PFSK-1 (cell line): ENCODE data around the gene IFI16.

Experiments used
- FOXP2 ChIP-seq: optimal IDR thresholded peaks from 2 replicates; pipeline ENCODE3; 2011; ENCODE audit warnings: borderline replicate concordance, control low read depth, inconsistent platforms; ENCODE audit not compliant: insufficient read depth; ENCODE audit errors: extremely low read length, extremely low read depth
- POLR2AphosphoS5 ChIP-seq: IDR thresholded peaks from 2 replicates; pipeline ENCODE4 v1.6.1; 2012; ENCODE audit warnings: low read depth, mild to moderate bottlenecking, control low read depth, low read length, moderate library complexity
- SIN3A ChIP-seq: IDR thresholded peaks from 2 replicates; pipeline ENCODE4 v1.6.1; 2012; ENCODE audit warnings: mild to moderate bottlenecking, low read length, moderate library complexity, borderline replicate concordance; ENCODE audit not compliant: insufficient read depth
- TAF1 ChIP-seq: IDR thresholded peaks from 2 replicates; pipeline ENCODE4 v1.6.1; 2012; ENCODE audit warnings: low read length, control low read depth, borderline replicate concordance; ENCODE audit not compliant: insufficient read depth
- TF ChIP-seq, protein P1 (sequence below), 2 experiments: IDR thresholded peaks; 2 replicates each; pipeline versions ENCODE4 v1.6.1 to v1.8.0; 2011 to 2012; ENCODE audit warnings: low read depth in 2 of 2, low read length in 2 of 2, control low read depth in 1 of 2, inconsistent platforms in 1 of 2, mild to moderate bottlenecking in 1 of 2, moderate library complexity in 1 of 2; ENCODE audit not compliant: insufficient read depth in 1 of 2

IFI16 gene

GRCh38 chr1:159091180-159091560 is 81.5 kb downstream of the IFI16 start:
- TF ChIP-seq, protein P1, sequence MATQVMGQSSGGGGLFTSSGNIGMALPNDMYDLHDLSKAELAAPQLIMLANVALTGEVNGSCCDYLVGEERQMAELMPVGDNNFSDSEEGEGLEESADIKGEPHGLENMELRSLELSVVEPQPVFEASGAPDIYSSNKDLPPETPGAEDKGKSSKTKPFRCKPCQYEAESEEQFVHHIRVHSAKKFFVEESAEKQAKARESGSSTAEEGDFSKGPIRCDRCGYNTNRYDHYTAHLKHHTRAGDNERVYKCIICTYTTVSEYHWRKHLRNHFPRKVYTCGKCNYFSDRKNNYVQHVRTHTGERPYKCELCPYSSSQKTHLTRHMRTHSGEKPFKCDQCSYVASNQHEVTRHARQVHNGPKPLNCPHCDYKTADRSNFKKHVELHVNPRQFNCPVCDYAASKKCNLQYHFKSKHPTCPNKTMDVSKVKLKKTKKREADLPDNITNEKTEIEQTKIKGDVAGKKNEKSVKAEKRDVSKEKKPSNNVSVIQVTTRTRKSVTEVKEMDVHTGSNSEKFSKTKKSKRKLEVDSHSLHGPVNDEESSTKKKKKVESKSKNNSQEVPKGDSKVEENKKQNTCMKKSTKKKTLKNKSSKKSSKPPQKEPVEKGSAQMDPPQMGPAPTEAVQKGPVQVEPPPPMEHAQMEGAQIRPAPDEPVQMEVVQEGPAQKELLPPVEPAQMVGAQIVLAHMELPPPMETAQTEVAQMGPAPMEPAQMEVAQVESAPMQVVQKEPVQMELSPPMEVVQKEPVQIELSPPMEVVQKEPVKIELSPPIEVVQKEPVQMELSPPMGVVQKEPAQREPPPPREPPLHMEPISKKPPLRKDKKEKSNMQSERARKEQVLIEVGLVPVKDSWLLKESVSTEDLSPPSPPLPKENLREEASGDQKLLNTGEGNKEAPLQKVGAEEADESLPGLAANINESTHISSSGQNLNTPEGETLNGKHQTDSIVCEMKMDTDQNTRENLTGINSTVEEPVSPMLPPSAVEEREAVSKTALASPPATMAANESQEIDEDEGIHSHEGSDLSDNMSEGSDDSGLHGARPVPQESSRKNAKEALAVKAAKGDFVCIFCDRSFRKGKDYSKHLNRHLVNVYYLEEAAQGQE (IDR thresholded peaks at IDR 0.05; ENCODE audit: insufficient read depth in 1 of 2, low read depth in 2 of 2, low read length in 2 of 2), result no peak
- TF ChIP-seq FOXP2, result no peak
- no peak for TF ChIP-seq TAF1
- no peak for TF ChIP-seq POLR2AphosphoS5
- TF ChIP-seq SIN3A, result no peak

DNA sequence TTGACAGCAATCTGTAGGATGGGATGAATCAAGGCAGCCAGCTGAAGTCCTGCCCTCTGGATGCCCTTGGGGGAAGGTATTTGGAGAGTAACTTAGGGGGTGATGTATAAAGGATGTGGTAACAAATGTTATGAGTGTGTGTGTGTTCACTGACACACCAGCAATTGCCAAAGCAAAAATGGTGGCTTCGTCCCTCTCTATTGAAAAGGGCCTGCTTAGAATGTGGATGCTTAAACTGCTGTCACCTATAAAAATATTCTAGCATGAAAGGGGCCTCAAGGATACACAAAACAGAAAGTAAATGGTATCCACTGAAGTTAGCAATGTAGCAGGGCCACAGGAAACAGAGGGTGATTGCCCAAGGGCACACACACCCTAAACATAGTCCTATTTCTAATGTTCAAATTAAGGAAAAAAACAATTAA is 81.9 kb downstream of the IFI16 start:
- no peak for TF ChIP-seq SIN3A
- no peak for TF ChIP-seq TAF1
- TF ChIP-seq POLR2AphosphoS5, result no peak
- TF ChIP-seq FOXP2, result no peak
- TF ChIP-seq, protein P1 (IDR thresholded peaks at IDR 0.05; ENCODE audit: insufficient read depth in 1 of 2, low read depth in 2 of 2, low read length in 2 of 2), result no peak

GRCh38 chr1:159092036-159092760 is 82.5 kb downstream of the IFI16 start:
- no peak for TF ChIP-seq TAF1
- no peak for TF ChIP-seq POLR2AphosphoS5
- TF ChIP-seq, protein P1 (IDR thresholded peaks at IDR 0.05; ENCODE audit: insufficient read depth in 1 of 2, low read depth in 2 of 2, low read length in 2 of 2), result no peak
- no peak for TF ChIP-seq SIN3A
- TF ChIP-seq FOXP2, result no peak

DNA sequence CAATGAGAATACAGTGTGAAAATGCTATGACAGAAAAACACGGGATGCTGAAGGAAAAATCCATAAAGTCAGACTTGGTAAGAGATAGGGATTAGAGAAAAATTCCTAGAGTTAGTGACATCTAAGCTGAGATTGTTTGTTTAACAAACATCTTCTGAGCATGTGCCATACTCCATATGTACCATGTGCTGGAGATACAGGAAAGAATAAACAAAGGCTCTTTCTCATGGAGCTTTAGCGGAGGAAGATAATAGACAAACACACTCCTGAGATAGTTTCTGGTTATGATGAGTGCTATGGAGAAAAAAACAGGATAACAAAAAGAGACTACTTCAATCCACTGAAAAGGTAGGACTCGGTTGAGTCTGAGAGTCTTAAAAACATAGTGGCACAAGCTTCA is 88.9 kb downstream of the IFI16 start:
- TF ChIP-seq TAF1, result no peak
- TF ChIP-seq POLR2AphosphoS5, result no peak
- no peak for TF ChIP-seq FOXP2
- TF ChIP-seq SIN3A, result no peak
- TF ChIP-seq, protein P1 (IDR thresholded peaks at IDR 0.05; ENCODE audit: insufficient read depth in 1 of 2, low read depth in 2 of 2, low read length in 2 of 2), result no peak

DNA sequence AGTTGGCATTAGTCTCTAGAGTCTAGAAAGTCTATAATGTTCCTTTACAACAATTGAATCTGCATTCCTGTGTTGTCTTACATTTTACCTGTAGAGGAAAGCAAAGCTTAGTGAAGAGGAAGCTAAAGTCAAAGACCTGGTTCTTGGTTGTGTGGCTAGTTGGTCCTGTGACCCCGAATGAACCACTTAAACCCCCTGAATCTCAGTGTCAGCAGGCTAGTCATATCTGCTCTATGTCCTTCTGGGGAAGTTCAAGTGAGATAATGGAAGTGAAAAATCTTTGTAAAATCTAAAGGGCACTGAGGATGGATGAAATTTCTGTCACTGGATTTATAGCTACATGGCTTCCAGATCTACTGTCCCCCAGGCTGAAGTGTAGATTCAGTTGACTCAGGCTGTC is 90.9 kb downstream of the IFI16 start:
- no peak for TF ChIP-seq POLR2AphosphoS5
- TF ChIP-seq SIN3A, result no peak
- TF ChIP-seq, protein P1 (IDR thresholded peaks at IDR 0.05; ENCODE audit: insufficient read depth in 1 of 2, low read depth in 2 of 2, low read length in 2 of 2), result no peak
- TF ChIP-seq FOXP2, result no peak
- no peak for TF ChIP-seq TAF1
